T47D (cell line): ENCODE results near the gene KIF16B.

Experiments used
- DNase-seq, 2 experiments: peaks; one replicate each; pipeline versions ENCODE4 v3.0.0 to v3.0.0-alpha.2; 2011 to 2012; ENCODE audit warnings: low read depth in 1 of 2, low spot score in 1 of 2
- JUND ChIP-seq: IDR thresholded peaks from 2 replicates; pipeline ENCODE4 v1.6.1; 2012; ENCODE audit warnings: low read depth
- in situ Hi-C: cut with HindIII; loops from 2 replicates; pipeline ENCODE4 v1.10.0; 2016; ENCODE audit warnings: low sequenced_read_pairs, low pct_unique_long_range_greater_than_20kb

KIF16B gene

DNA sequence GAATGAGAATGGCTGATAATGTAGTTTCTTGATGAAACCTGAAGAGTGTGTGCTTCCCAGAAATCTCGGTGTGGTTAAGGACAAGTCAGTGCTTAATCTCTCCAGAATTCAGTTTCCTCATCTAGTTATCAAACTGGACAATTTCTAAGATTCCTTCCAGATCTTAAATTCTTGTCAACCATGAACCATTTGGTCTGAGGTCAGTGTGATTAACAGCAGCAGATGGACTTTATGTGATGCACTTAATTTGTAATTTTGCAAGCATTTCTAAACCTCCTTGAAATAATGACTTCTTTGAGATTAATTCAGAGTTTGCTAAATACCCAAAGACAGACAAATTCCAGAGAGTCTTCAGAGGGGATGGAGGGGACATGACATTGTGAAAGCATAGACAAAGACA is 160.3 kb downstream of the KIF16B start:
- in situ Hi-C loops: no loop called here
- DNase-seq: no peak
- TF ChIP-seq JUND: no peak

DNA sequence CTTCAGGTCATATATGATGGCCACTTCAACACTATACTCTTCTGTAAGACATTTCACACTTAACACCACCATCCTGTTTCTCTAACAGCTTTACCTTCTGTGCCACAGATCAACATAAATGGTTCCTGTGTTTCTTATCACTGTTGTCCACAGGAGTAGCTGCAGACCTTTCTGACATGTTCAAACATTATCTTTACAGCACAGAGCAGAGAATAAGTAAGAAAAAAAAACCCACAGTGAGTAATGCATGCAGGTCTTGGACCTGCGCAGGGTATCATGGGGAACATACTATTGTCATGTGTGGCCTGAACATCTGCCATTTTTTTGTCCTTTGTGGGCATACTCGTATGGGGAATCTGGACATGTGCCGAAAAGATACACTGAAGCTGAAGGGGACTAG is 161.9 kb downstream of the KIF16B start:
- no peak for TF ChIP-seq JUND
- DNase-seq: no peak
- in situ Hi-C loops: no loop called here

GRCh38 chr20:16410626-16411025 is 162.6 kb downstream of the KIF16B start:
- in situ Hi-C loops: no loop called here
- no peak for TF ChIP-seq JUND
- DNase-seq: no peak

GRCh38 chr20:16408981-16409380 is 164.3 kb downstream of the KIF16B start:
- in situ Hi-C loops: no loop called here
- TF ChIP-seq JUND: no peak
- no peak for DNase-seq

DNA sequence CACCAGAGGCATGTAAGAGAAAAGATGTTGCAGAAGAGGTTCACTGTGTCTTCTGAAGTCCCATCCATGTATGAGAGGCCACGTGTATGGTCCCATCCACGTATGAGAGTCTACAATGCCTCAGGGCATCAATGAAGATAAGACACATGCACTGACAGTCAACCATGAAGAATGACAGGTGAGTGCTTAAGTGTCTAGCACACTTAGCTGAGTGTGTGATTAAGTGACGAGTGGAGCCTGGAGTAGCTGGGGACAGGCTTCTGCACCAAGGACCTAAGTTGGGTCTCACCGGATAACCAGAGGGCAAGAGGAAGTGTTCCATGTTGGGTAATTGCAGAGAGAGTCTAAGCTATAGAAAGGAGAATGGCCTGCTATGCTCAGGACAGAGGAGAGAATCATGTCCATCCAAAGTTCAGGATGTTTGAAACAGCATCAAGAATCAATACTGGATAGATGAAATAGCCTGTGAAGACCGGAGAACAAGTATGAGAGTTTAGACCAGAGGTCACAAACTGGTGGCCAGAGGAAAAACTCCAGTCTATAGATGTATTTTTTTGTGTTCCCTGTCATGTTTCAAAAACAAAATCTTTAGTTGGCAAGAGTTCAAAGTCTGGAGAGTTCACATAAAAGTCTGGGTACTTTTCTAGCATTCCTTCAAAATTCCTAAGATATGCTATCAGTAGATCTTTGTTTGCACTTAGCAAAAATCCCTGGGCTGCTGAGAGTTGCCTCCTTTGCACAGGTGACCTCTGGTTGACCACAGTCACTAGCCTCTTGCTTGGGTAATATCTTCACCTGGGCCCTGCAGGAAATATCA is 165.8 kb downstream of the KIF16B start:
- no peak for TF ChIP-seq JUND
- no peak for DNase-seq
- in situ Hi-C loops: no loop called here

GRCh38 chr20:16405254-16405653 is 168.0 kb downstream of the KIF16B start:
- no peak for DNase-seq
- TF ChIP-seq JUND: no peak
- in situ Hi-C loops: no loop called here

DNA sequence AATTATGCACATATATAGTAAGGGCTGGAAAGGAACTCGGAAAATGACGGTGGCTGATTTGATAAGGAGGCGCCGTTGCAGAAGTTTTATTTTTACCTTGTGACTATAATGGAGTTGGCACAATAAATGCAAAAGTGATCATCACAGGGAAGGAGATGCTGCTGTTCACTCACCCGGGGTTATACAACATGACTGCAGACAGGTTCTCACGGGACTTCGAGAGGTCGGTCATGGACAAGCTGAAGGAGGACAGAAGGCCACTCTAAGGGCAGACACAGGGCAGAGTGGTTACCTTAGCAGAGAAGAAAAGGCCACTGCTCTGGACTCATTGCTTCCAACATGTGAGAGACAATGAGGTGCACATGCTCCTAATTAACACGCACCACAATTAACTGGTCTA is 168.6 kb downstream of the KIF16B start:
- in situ Hi-C loops: no loop called here
- TF ChIP-seq JUND: no peak

GRCh38 chr20:16404171-16404570 is 169.1 kb downstream of the KIF16B start:
- TF ChIP-seq JUND: no peak
- in situ Hi-C loops: no loop called here
- DNase-seq: no peak

More for the DNA sequence above, 168.6 kb downstream of the KIF16B start:
- no peak for DNase-seq

DNA sequence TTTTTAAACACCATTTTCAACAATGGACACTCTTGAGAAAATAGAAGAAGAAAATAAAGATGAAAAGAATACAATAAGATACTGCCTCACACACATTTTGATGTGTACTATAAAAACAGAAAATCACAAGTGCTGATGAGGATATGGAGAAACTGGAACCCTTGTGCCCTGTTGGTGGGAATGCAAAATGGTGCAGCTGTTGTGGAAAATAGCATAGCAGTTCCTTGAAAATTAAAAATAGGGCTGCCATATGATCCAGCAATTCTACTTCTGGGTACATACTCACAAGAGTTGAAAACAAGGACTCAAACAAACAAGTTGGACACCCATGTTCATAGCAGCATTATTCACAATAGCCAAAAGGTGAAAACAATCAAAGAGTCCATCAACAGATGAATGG is 173.0 kb downstream of the KIF16B start:
- TF ChIP-seq JUND: no peak
- no peak for DNase-seq
- in situ Hi-C loops: no loop called here

GRCh38 chr20:16399801-16400200 is 173.4 kb downstream of the KIF16B start:
- no peak for DNase-seq
- TF ChIP-seq JUND: no peak
- in situ Hi-C loops: no loop called here

GRCh38 chr20:16397086-16397485 is 176.2 kb downstream of the KIF16B start:
- no peak for DNase-seq
- TF ChIP-seq JUND: no peak
- in situ Hi-C loops: no loop called here

DNA sequence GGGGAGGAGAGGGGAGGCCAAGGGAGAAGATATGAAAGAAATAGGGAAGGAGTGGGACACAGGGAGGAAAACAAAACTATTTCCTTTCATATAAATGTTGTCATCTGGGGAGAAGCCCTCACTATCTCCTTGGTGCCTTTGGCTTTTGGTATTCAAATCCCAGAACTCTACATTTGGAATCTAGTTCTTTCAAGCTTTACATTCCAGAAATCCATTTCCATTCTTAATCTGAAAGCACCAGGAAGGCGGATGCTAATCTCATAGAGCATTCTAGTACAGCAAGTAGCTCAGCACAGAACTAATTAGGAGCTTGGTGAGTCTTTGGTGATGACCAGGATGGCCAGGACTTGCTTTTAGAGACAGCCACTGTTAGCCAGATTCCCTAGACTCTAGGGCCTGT is 177.9 kb downstream of the KIF16B start:
- in situ Hi-C loops: no loop called here
- TF ChIP-seq JUND: no peak
- no peak for DNase-seq

DNA sequence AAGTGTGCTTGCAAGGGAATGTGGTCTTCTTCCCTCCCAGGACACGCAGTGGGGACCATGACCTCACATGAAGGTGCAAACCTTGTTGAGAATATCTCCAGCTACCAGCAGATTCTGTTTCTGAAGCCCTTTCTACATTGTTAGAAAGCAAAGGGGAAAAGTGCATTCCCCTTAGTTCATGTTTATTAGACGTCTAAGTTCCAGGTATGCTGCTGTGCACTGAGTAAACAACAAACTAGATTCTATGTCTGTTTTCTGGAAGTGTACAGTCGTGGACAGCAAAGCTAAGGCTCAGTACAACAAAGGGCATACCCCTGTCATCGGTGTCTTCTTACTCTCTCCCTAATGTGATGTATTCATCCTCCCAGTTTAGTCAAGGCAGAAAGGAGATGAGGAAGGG is 178.5 kb downstream of the KIF16B start:
- TF ChIP-seq JUND: no peak
- in situ Hi-C loops: no loop called here

GRCh38 chr20:16393836-16394235 is 179.4 kb downstream of the KIF16B start:
- in situ Hi-C loops: no loop called here
- TF ChIP-seq JUND: no peak

More for the DNA sequence above, 178.5 kb downstream of the KIF16B start:
- no peak for DNase-seq

More at GRCh38 chr20:16393836-16394235, 179.4 kb downstream of the KIF16B start:
- DNase-seq: no peak
